CD4-positive, alpha-beta T cell (primary cell): ENCODE measurements around the gene NPBWR2. TPM values are rescaled to one million over a fixed set of nuclear protein-coding genes. Genes with fewer than 3 reads are reported as not detected.
A peak's percentile ranks its signal among the peaks of the same experiment; 100 is the strongest.

ENCODE experiments used
- ATAC-seq: fragments of 200-7000 bp; cut with Tn5 transposase; one replicate; pipeline ENCODE4 v1.10.0; 2022; ENCODE audit warnings: mild to moderate bottlenecking; ENCODE audit not compliant: poor library complexity
- CTCF ChIA-PET: fragments of 350-600 bp; sonication (Branson Sonifier 250); formaldehyde crosslinking; loops from one replicate; lab custom pipeline; 2021; ENCODE audit warnings: antibody characterized with exemption, inconsistent platforms; lab: Charles Lee
- POLR2A ChIA-PET: fragments of 350-600 bp; sonication (Branson Sonifier 250); formaldehyde crosslinking; loops from one replicate; lab custom pipeline; 2021; ENCODE audit warnings: antibody characterized with exemption, inconsistent platforms; lab: Charles Lee
- DNase-seq, 14 experiments: peaks; one replicate each; pipeline ENCODE4 v3.0.0-alpha.2; 2013 to 2020; ENCODE audit warnings: mixed read lengths in 2 of 14
- H3K27ac ChIP-seq, 2 donors: one replicate each; pipeline versions ENCODE4 v1.5.1 to v1.7.0; 2013; ENCODE audit warnings: low read length in 2 of 2, low read depth in 1 of 2, mild to moderate bottlenecking in 1 of 2
- H3K27me3 ChIP-seq, 2 experiments: 1 replicate in 1 of 2; 2 replicates in 1 of 2; pipeline versions ENCODE4 v1.6.1 to v1.7.0; 2013; ENCODE audit warnings: low read length in 2 of 2, control low read depth in 1 of 2, mild to moderate bottlenecking in 1 of 2, moderate library complexity in 1 of 2; ENCODE audit not compliant: insufficient read depth in 2 of 2, control insufficient read depth in 1 of 2
- H3K36me3 ChIP-seq: one replicate; pipeline ENCODE4 v1.6.1; 2013; ENCODE audit warnings: low read length, control low read depth; ENCODE audit not compliant: insufficient read depth
- H3K4me1 ChIP-seq: one replicate; pipeline ENCODE4 v1.6.1; 2013; ENCODE audit warnings: low read length, control low read depth; ENCODE audit not compliant: insufficient read depth
- H3K4me3 ChIP-seq: one replicate; pipeline ENCODE4 v1.5.1; 2013; ENCODE audit warnings: mild to moderate bottlenecking, low read length, moderate library complexity
- H3K9me3 ChIP-seq, 2 experiments: 1 replicate in 1 of 2; 2 replicates in 1 of 2; pipeline versions ENCODE4 v1.6.1 to v1.7.0; 2013; ENCODE audit warnings: low read length in 2 of 2, mild to moderate bottlenecking in 2 of 2, control low read depth in 1 of 2, moderate library complexity in 1 of 2; ENCODE audit not compliant: control insufficient read depth in 1 of 2, insufficient read depth in 1 of 2
- H3K27ac Mint-ChIP-seq: one replicate; pipeline ENCODE4 v1.8.0; 2020; ENCODE audit warnings: mixed read lengths
- H3K27me3 Mint-ChIP-seq: one replicate; pipeline ENCODE4 v1.8.0; 2021; ENCODE audit warnings: mixed read lengths
- H3K36me3 Mint-ChIP-seq: one replicate; pipeline ENCODE4 v1.8.0; 2021; ENCODE audit warnings: low read depth, mixed read lengths
- H3K4me1 Mint-ChIP-seq: one replicate; pipeline ENCODE4 v1.8.0; 2021; ENCODE audit warnings: low read depth, mixed read lengths
- H3K4me3 Mint-ChIP-seq: one replicate; pipeline ENCODE4 v1.8.0; 2020; ENCODE audit warnings: mild to moderate bottlenecking, mixed read lengths
- H3K9me3 Mint-ChIP-seq: one replicate; pipeline ENCODE4 v1.8.0; 2020; ENCODE audit warnings: mixed read lengths
- intact Hi-C, 2 experiments: fragments of 100-400 bp; cut with DNase I in 1 of 2; cut with micrococcal nuclease in 1 of 2; formaldehyde crosslinking; loops; one replicate each; pipeline versions ENCODE4 v1.15.1 to v1.9.0; 2023 to 2025; cut with DNase I, micrococcal nuclease
- total RNA-seq, 174 experiments: library from RNA in 2 of 174; stranded (reverse) in 2 of 174; gene quantifications; one replicate each; pipeline ENCODE4 v1.2.3 and lab custom pipeline; 2021 to 2026
- TF ChIP-seq, protein P1 (sequence below): fragments of 200-600 bp; IDR thresholded peaks from one replicate; pipeline ENCODE4 v1.8.0; 2022; ENCODE audit warnings: antibody characterized with exemption, mild to moderate bottlenecking

The NPBWR2 gene
- total RNA-seq, 2 experiments from 2014 or later, result 0.38 to 0.47 TPM

DNA sequence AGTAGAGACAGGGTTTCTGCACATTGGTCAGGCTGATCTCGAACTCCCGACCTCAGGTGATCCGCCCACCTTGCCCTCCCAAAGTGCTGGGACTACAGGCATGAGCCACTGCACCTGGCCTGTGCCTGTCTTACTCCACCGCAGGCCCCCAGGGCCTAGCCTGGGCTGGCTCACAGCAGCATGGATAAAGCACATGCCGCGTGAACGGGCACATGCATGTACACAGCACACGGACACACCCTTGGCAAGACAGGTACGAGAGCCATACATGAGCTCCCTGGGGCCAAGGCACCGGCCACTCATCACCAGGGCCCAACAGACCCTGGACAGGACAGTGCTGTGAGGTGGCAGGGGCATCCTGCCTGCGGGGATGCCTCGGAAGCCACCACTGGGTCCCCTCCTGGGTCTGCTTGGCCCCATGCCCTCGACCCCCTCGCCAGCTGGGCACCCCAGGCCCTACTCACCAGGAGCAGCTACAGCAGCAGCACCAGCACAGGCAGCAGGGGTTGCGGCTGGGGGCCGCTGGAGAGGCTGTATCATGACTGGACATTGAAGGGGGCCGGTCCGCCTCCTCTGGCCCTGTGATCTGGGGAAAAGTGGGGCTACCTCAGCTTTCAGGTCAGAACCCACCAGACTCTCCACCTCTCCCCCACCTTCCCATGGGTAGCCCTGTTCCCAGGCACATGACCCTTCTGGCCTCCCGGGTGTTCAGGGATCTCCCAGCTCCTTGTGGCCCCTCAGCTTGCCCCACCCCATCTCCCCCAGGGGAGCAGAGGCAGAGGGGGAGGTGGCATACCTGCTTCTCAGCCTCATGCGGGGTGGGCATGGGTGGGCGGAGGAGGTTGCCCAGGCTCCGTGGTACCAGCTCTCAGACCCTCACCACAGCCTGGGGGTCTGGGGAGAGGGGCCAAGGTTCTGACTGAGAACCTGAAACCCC is 31.0 kb downstream of the NPBWR2 start:
- H3K4me3 ChIP-seq, result peak overlapping the region; percentile 93
- intact Hi-C loops, result loop anchor here in 1 of 2 experiments (5.0 kb wide), 1 partner anchor 34 kb away; no protein-coding TSS in a partner anchor
- no peaks in the 10 kb centered on the region for H3K27me3 ChIP-seq
- Mint-ChIP-seq H3K9me3 (no peaks in the 10 kb centered on the region), H3K27me3 (no peaks in the 10 kb centered on the region), H3K27ac (peak overlapping the region; percentile 86), H3K36me3 (peaks cover 33% of the 10 kb centered on the region), H3K4me1 (peaks cover 24% of the 10 kb centered on the region), H3K4me3 (peak overlapping the region; percentile 56)
- H3K36me3 ChIP-seq, result peaks cover 50% of the 10 kb centered on the region
- no peak for ATAC-seq
- no peaks in the 10 kb centered on the region for H3K9me3 ChIP-seq
- ChIA-PET POLR2A (interaction anchor here (1.2 to 3.2 kb wide), 4 partner anchors 7 to 96 kb away, joined by 3 to 13 read pairs (median 6); partner anchors contain the start of gene PRPF6), CTCF (interaction anchor here (1.5 to 3.0 kb wide), 2 partner anchors 10 to 38 kb away, joined by 3 to 12 read pairs; no protein-coding TSS in a partner anchor)
- H3K27ac ChIP-seq, result peak overlapping the region; percentile 68 to 80
- DNase-seq, result no peak
- TF ChIP-seq, protein P1, sequence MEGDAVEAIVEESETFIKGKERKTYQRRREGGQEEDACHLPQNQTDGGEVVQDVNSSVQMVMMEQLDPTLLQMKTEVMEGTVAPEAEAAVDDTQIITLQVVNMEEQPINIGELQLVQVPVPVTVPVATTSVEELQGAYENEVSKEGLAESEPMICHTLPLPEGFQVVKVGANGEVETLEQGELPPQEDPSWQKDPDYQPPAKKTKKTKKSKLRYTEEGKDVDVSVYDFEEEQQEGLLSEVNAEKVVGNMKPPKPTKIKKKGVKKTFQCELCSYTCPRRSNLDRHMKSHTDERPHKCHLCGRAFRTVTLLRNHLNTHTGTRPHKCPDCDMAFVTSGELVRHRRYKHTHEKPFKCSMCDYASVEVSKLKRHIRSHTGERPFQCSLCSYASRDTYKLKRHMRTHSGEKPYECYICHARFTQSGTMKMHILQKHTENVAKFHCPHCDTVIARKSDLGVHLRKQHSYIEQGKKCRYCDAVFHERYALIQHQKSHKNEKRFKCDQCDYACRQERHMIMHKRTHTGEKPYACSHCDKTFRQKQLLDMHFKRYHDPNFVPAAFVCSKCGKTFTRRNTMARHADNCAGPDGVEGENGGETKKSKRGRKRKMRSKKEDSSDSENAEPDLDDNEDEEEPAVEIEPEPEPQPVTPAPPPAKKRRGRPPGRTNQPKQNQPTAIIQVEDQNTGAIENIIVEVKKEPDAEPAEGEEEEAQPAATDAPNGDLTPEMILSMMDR, result no peak
- H3K4me1 ChIP-seq, result peaks cover 40% of the 10 kb centered on the region

DNA sequence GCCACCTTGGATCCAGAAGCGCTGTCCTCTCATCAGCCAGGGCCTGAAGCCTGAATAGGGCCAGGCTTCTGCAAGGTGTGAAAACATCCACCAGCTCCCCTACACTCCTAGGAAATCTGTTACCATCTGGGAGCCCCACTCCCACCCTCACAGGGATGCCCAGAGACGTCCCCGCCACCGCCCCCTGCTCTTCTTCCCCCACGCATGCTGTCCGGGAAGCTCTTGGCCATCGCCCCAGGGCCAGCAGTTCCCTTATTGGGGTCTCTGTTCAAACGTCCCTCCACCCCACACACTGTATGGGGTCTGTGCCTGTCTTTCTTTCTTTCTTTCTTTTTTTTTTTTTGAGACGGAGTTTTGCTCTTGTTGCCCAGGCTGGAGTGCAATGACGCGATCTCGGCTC is 31.8 kb downstream of the NPBWR2 start:
- H3K27me3 Mint-ChIP-seq, result no peaks in the 10 kb centered on the region

DNA sequence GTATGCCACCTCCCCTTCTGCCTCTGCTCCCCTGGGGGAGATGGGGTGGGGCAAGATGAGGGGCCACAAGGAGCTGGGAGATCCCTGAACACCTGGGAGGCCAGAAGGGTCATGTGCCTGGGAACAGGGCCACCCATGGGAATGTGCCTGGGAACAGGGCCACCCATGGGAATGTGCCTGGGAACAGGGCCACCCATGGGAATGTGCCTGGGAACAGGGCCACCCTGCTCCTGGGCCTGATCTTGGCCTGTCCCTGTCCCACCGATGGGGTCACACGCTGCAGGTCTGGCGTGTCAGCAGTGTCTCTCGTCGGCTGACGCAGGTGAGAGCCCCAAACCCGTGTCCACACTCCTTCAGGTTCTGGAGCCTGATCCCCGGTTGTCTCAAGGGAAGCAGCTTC is 32.4 kb downstream of the NPBWR2 start:
- intact Hi-C loops, result loop anchor here in 1 of 2 experiments (5.0 kb wide), 1 partner anchor 33 kb away; no protein-coding TSS in a partner anchor
- H3K9me3 ChIP-seq, result no peaks in the 10 kb centered on the region
- TF ChIP-seq, protein P1, result no peak
- Mint-ChIP-seq H3K9me3 (no peaks in the 10 kb centered on the region), H3K27ac (peak overlapping the region; percentile 24), H3K4me3 (no peak overlapping the region), H3K36me3 (peaks cover 33% of the 10 kb centered on the region), H3K27me3 (no peaks in the 10 kb centered on the region), H3K4me1 (peaks cover 13% of the 10 kb centered on the region)
- H3K4me3 ChIP-seq, result no peak overlapping the region
- peaks cover 39% of the 10 kb centered on the region for H3K4me1 ChIP-seq
- H3K36me3 ChIP-seq, result peaks cover 50% of the 10 kb centered on the region
- ChIA-PET CTCF (no interaction called here), POLR2A (interaction anchor here (3.2 kb wide), 1 partner anchor 9 kb away, joined by 13 read pairs; no protein-coding TSS in a partner anchor)
- no peak for ATAC-seq
- H3K27ac ChIP-seq, result no peak overlapping the region
- no peaks in the 10 kb centered on the region for H3K27me3 ChIP-seq
- no peak for DNase-seq

More for the DNA sequence above, 31.8 kb downstream of the NPBWR2 start:
- Mint-ChIP-seq H3K27ac (peak overlapping the region; percentile 24), H3K4me1 (peaks cover 18% of the 10 kb centered on the region), H3K4me3 (peak overlapping the region; percentile 39), H3K9me3 (no peaks in the 10 kb centered on the region), H3K36me3 (peaks cover 33% of the 10 kb centered on the region)
- Histone ChIP-seq H3K9me3 (no peaks in the 10 kb centered on the region), H3K27ac (no peak overlapping the region), H3K27me3 (no peaks in the 10 kb centered on the region), H3K4me3 (no peak overlapping the region), H3K4me1 (peaks cover 39% of the 10 kb centered on the region), H3K36me3 (peaks cover 50% of the 10 kb centered on the region)
- TF ChIP-seq, protein P1, result no peak
- CTCF ChIA-PET, result interaction anchor here (3.0 kb wide), 1 partner anchor 37 kb away, joined by 12 read pairs; no protein-coding TSS in a partner anchor
- no peak for ATAC-seq
- no peak for DNase-seq
- POLR2A ChIA-PET, result interaction anchor here (1.4 to 3.2 kb wide), 2 partner anchors 9 to 95 kb away, joined by 3 to 13 read pairs; partner anchors contain the start of gene PRPF6
- intact Hi-C loops, result loop anchor here in 1 of 2 experiments (5.0 kb wide), 1 partner anchor 33 kb away; no protein-coding TSS in a partner anchor
